HCT116 (cell line): ENCODE data around the gene WNT1. TPM values are rescaled to one million over a fixed set of nuclear protein-coding genes. Genes with fewer than 3 reads are reported as not detected.

Experiments used
- ATAC-seq: fragments of 200-7000 bp; cut with Tn5 transposase; 2 replicates; pipeline ENCODE4 v1.9.1; 2020; ENCODE audit warnings: mild to moderate bottlenecking, moderate library complexity
- BruUV-seq: library from RNA; stranded (reverse); fragments of 400-500 nt; replicated peaks from 2 replicates; lab custom pipeline; 2021; lab: Mats Ljungman, UMichigan
- CTCF ChIA-PET: fragments of 300-600 bp; sonication (Branson Sonifier 250); formaldehyde crosslinking; loops from one replicate; lab custom pipeline; 2021; ENCODE audit warnings: antibody characterized with exemption; lab: Charles Lee
- POLR2A ChIA-PET: fragments of 300-600, 350-600 bp; sonication (Branson Sonifier 250); formaldehyde crosslinking; loops from one replicate; lab custom pipeline; 2021; ENCODE audit warnings: antibody characterized with exemption; lab: Charles Lee
- RAD21 ChIA-PET, 2 experiments: fragments of 300-600 bp; sonication (Branson Sonifier 250); formaldehyde crosslinking; loops; one replicate each; lab custom pipeline; 2023; ENCODE audit warnings: low total read pairs in 2 of 2; ENCODE audit not compliant: uncharacterized antibody in 2 of 2, unreplicated experiment in 2 of 2, low non-redundant PET in 1 of 2; lab: Charles Lee
- DNase-seq: peaks from one replicate; pipeline ENCODE4 v3.0.0-alpha.2; 2010; ENCODE audit warnings: low read depth, low spot score
- H2AFZ ChIP-seq: fragments of 200-600 bp; shearing (Covaris generic), sonication (generic); 2 replicates; pipeline ENCODE4 v1.6.1; 2017; ENCODE audit warnings: low read depth, mixed run types, mixed read lengths, antibody characterized with exemption, low read length; ENCODE audit not compliant: poor library complexity, severe bottlenecking
- H3K27ac ChIP-seq: 2 replicates; pipeline ENCODE4 v1.5.1; 2012; ENCODE audit warnings: low read depth, low read length
- H3K27me3 ChIP-seq: fragments of 200-600 bp; sonication (generic); 2 replicates; pipeline ENCODE4 v1.6.1; 2016; ENCODE audit warnings: mixed run types, low read length, mixed read lengths; ENCODE audit not compliant: insufficient read depth
- H3K36me3 ChIP-seq, 2 experiments: fragments of 200-500 bp in 1 of 2; fragments of 200-600 bp in 1 of 2; sonication (Bioruptor generic) in 1 of 2; sonication (generic) in 1 of 2; 2 replicates each; pipeline versions ENCODE4 v1.5.1 to v1.6.1; 2014 to 2016; ENCODE audit warnings: low read length in 2 of 2, inconsistent platforms in 1 of 2, mixed read lengths in 1 of 2, mixed run types in 1 of 2; ENCODE audit not compliant: insufficient read depth in 2 of 2, control insufficient read depth in 1 of 2
- H3K4me1 ChIP-seq, 2 experiments: fragments of 200-600 bp in 1 of 2; sonication (generic) in 1 of 2; 2 replicates each; pipeline versions ENCODE4 v1.5.1 to v1.6.1; 2012 to 2017; ENCODE audit warnings: low read length in 2 of 2, inconsistent platforms in 1 of 2, mild to moderate bottlenecking in 1 of 2, mixed read lengths in 1 of 2, mixed run types in 1 of 2, moderate library complexity in 1 of 2; ENCODE audit not compliant: insufficient read depth in 2 of 2, control insufficient read depth in 1 of 2
- H3K4me2 ChIP-seq: fragments of 200-600 bp; sonication (generic); 2 replicates; pipeline ENCODE4 v1.6.1; 2017; ENCODE audit warnings: mixed run types, low read length, mixed read lengths
- H3K4me3 ChIP-seq, 2 experiments: fragments of 200-600 bp in 1 of 2; sonication (generic) in 1 of 2; replicated peaks in 1 of 2; 2 replicates each; pipeline ENCODE4 v1.5.1; 2011 to 2016; ENCODE audit warnings: low read length in 2 of 2, control low read depth in 1 of 2, low read depth in 1 of 2, mild to moderate bottlenecking in 1 of 2, mixed read lengths in 1 of 2, mixed run types in 1 of 2
- H3K79me2 ChIP-seq: fragments of 200-600 bp; sonication (generic); 2 replicates; pipeline ENCODE4 v1.6.1; 2017; ENCODE audit warnings: mild to moderate bottlenecking, mixed run types, low read length, moderate library complexity, mixed read lengths; ENCODE audit not compliant: insufficient read depth
- H3K9ac ChIP-seq: fragments of 200-600 bp; sonication (generic); 2 replicates; pipeline ENCODE4 v1.6.1; 2016; ENCODE audit warnings: low read length, mixed read lengths
- H3K9me2 ChIP-seq: fragments of 200-600 bp; sonication (generic), shearing (Covaris generic); 2 replicates; pipeline ENCODE4 v1.6.1; 2017; ENCODE audit warnings: mixed run types, mild to moderate bottlenecking, moderate library complexity; ENCODE audit not compliant: insufficient read depth
- H3K9me3 ChIP-seq, 2 experiments: fragments of 200-500 bp in 1 of 2; fragments of 200-600 bp in 1 of 2; sonication (Bioruptor generic) in 1 of 2; sonication (generic) in 1 of 2; 2 replicates each; pipeline ENCODE4 v1.6.1; 2014 to 2017; ENCODE audit warnings: low read length in 2 of 2, mixed read lengths in 2 of 2, inconsistent platforms in 1 of 2, low read depth in 1 of 2, mild to moderate bottlenecking in 1 of 2, mixed run types in 1 of 2, moderate library complexity in 1 of 2; ENCODE audit not compliant: control insufficient read depth in 1 of 2, insufficient read depth in 1 of 2
- H4K20me1 ChIP-seq: fragments of 200-600 bp; sonication (generic), shearing (Covaris generic); 2 replicates; pipeline ENCODE4 v1.6.1; 2017; ENCODE audit warnings: mixed run types, mild to moderate bottlenecking, moderate library complexity; ENCODE audit not compliant: insufficient read depth
- EGR1 ChIP-seq: IDR thresholded peaks from 2 replicates; pipeline ENCODE4 v1.6.1; 2012; ENCODE audit warnings: low read depth
- ELF1 ChIP-seq: IDR thresholded peaks from 2 replicates; pipeline ENCODE4 v1.6.1; 2012; ENCODE audit warnings: low read depth, borderline replicate concordance
- EZH2 ChIP-seq: fragments of 200-600 bp; sonication (generic); IDR thresholded peaks from 2 replicates; pipeline ENCODE4 v1.6.1; 2017; ENCODE audit warnings: antibody characterized with exemption, mixed run types
- EZH2phosphoT487 ChIP-seq: fragments of 200-600 bp; IDR thresholded peaks from 2 replicates; pipeline ENCODE4 v1.6.1; 2018; ENCODE audit warnings: antibody characterized with exemption, borderline replicate concordance
- JUND ChIP-seq: IDR thresholded peaks from 2 replicates; pipeline ENCODE4 v1.6.1; 2012
- POLR2A ChIP-seq: IDR thresholded peaks from 2 replicates; pipeline ENCODE4 v1.7.0; 2011; ENCODE audit warnings: borderline replicate concordance; ENCODE audit not compliant: insufficient read depth, insufficient read length; ENCODE audit errors: extremely low read depth
- POLR2AphosphoS5 ChIP-seq: IDR thresholded peaks from 2 replicates; pipeline ENCODE4 v1.6.1; 2011; ENCODE audit warnings: mild to moderate bottlenecking, low read depth, low read length, moderate library complexity
- SP1 ChIP-seq: IDR thresholded peaks from 2 replicates; pipeline ENCODE4 v1.6.1; 2012; ENCODE audit warnings: low read depth
- SRF ChIP-seq: IDR thresholded peaks from 2 replicates; pipeline ENCODE4 v1.6.1; 2012; ENCODE audit warnings: low read depth
- TCF7L2 ChIP-seq: IDR thresholded peaks from 2 replicates; pipeline ENCODE4 v1.7.0; 2011; ENCODE audit warnings: borderline replicate concordance, inconsistent platforms; ENCODE audit not compliant: insufficient read depth, insufficient read length; ENCODE audit errors: extremely low read depth
- YY1 ChIP-seq: IDR thresholded peaks from 2 replicates; pipeline ENCODE4 v1.6.1; 2011; ENCODE audit warnings: low read length, low read depth, moderate library complexity, mild to moderate bottlenecking; ENCODE audit not compliant: insufficient replicate concordance; ENCODE audit errors: extremely low read depth
- ZNF274 ChIP-seq: fragments of 200-500 bp; sonication (Bioruptor generic); IDR thresholded peaks from 2 replicates; pipeline ENCODE4 v1.6.1; 2014; ENCODE audit warnings: mild to moderate bottlenecking, low read depth, low read length, inconsistent platforms
- intact Hi-C: fragments of 100-400 bp; cut with micrococcal nuclease; formaldehyde crosslinking; loops from 2 replicates; pipeline ENCODE4 v1.10.0; 2022
- total RNA-seq: library from RNA; stranded (reverse); gene quantifications from one replicate; pipeline ENCODE4 v1.2.1, GENCODE V29; 2021; ENCODE audit not compliant: unreplicated experiment
- TF ChIP-seq, protein P1 (sequence below): IDR thresholded peaks from 2 replicates; pipeline ENCODE4 v1.6.1; 2012
- TF ChIP-seq, protein P2 (sequence below), 3 experiments: fragments of 200-600 bp in 1 of 3; sonication (generic) in 1 of 3; IDR thresholded peaks in 2 of 3; conservative IDR thresholded peaks in 1 of 3; 2 replicates each; pipeline ENCODE4 v1.5.1; 2012 to 2017; ENCODE audit warnings: low read depth in 2 of 3, low read length in 2 of 3, antibody characterized with exemption in 1 of 3, borderline replicate concordance in 1 of 3, control low read depth in 1 of 3, mild to moderate bottlenecking in 1 of 3, mixed read lengths in 1 of 3, mixed run types in 1 of 3, moderate library complexity in 1 of 3; ENCODE audit not compliant: insufficient read depth in 1 of 3
- TF ChIP-seq, protein P3 (sequence below): IDR thresholded peaks from 2 replicates; pipeline ENCODE4 v1.6.1; 2012
- TF ChIP-seq, protein P4 (sequence below): IDR thresholded peaks from 2 replicates; pipeline ENCODE4 v1.6.1; 2012; ENCODE audit warnings: low read depth

WNT1 gene
- total RNA-seq, 1 experiment from 2014 or later = not detected

DNA sequence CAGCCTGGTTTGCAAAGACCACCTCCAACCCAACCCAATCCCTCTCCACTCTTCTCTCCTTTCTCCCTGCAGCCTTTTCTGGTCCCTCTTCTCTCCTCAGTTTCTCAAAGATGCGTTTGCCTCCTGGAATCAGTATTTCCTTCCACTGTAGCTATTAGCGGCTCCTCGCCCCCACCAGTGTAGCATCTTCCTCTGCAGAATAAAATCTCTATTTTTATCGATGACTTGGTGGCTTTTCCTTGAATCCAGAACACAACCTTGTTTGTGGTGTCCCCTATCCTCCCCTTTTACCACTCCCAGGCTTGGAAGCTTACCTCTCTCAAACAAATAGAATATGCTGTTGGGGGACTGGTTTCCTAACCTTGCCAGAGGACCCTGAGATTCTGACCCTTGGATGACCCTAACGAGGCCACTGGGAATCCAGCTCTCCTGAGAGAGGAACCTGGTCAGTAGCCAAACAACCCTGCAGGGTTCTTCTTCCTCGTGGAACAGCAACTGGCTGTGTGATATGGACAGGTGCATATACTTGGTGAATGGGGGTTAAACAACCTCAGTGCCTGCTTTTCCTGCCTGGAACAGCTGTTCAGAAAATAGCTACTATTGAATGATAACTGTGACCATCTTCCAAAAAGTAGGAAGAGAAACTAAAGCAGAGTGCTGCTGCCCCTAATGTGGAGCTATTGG lies 4.4 kb downstream of the WNT1 start:
- Histone ChIP-seq H3K79me2 (no peaks in the 10 kb centered on the region), H3K4me2 (no peak overlapping the region), H3K27me3 (peaks cover 8% of the 10 kb centered on the region; the same call in 1 of the 2 replicates), H3K27ac (no peak overlapping the region), H3K4me3 (no peak overlapping the region), H2AFZ (no peak overlapping the region), H3K36me3 (no peaks in the 10 kb centered on the region), H3K9me2 (no peaks in the 10 kb centered on the region), H4K20me1 (no peaks in the 10 kb centered on the region), H3K4me1 (peaks cover 2 to 13% of the 10 kb centered on the region in 2 experiments), H3K9ac (no peak overlapping the region), H3K9me3 (no peaks in the 10 kb centered on the region)
- BruUV-seq = no TSS peak
- TF ChIP-seq, protein P1, sequence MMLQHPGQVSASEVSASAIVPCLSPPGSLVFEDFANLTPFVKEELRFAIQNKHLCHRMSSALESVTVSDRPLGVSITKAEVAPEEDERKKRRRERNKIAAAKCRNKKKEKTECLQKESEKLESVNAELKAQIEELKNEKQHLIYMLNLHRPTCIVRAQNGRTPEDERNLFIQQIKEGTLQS = no peak
- TF ChIP-seq SRF = no peak
- TF ChIP-seq EZH2phosphoT487 = no peak
- TF ChIP-seq YY1 = no peak
- TF ChIP-seq EGR1 = no peak
- no peak for TF ChIP-seq JUND
- TF ChIP-seq EZH2 = no peak
- TF ChIP-seq, protein P2, sequence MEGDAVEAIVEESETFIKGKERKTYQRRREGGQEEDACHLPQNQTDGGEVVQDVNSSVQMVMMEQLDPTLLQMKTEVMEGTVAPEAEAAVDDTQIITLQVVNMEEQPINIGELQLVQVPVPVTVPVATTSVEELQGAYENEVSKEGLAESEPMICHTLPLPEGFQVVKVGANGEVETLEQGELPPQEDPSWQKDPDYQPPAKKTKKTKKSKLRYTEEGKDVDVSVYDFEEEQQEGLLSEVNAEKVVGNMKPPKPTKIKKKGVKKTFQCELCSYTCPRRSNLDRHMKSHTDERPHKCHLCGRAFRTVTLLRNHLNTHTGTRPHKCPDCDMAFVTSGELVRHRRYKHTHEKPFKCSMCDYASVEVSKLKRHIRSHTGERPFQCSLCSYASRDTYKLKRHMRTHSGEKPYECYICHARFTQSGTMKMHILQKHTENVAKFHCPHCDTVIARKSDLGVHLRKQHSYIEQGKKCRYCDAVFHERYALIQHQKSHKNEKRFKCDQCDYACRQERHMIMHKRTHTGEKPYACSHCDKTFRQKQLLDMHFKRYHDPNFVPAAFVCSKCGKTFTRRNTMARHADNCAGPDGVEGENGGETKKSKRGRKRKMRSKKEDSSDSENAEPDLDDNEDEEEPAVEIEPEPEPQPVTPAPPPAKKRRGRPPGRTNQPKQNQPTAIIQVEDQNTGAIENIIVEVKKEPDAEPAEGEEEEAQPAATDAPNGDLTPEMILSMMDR (IDR thresholded peaks at IDR 0.05 in 2 of 3, conservative IDR thresholded peaks at IDR 0.05 in 1 of 3; ENCODE audit: borderline replicate concordance in 1 of 3, insufficient read depth in 1 of 3, low read depth in 2 of 3, low read length in 2 of 3) = no peak
- TF ChIP-seq SP1 = no peak
- no peak for TF ChIP-seq ELF1
- no peak for TF ChIP-seq POLR2AphosphoS5
- TF ChIP-seq POLR2A = no peak
- TF ChIP-seq, protein P3, sequence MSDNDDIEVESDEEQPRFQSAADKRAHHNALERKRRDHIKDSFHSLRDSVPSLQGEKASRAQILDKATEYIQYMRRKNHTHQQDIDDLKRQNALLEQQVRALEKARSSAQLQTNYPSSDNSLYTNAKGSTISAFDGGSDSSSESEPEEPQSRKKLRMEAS = no peak
- TF ChIP-seq TCF7L2 = no peak
- TF ChIP-seq ZNF274 = no peak
- TF ChIP-seq, protein P4, sequence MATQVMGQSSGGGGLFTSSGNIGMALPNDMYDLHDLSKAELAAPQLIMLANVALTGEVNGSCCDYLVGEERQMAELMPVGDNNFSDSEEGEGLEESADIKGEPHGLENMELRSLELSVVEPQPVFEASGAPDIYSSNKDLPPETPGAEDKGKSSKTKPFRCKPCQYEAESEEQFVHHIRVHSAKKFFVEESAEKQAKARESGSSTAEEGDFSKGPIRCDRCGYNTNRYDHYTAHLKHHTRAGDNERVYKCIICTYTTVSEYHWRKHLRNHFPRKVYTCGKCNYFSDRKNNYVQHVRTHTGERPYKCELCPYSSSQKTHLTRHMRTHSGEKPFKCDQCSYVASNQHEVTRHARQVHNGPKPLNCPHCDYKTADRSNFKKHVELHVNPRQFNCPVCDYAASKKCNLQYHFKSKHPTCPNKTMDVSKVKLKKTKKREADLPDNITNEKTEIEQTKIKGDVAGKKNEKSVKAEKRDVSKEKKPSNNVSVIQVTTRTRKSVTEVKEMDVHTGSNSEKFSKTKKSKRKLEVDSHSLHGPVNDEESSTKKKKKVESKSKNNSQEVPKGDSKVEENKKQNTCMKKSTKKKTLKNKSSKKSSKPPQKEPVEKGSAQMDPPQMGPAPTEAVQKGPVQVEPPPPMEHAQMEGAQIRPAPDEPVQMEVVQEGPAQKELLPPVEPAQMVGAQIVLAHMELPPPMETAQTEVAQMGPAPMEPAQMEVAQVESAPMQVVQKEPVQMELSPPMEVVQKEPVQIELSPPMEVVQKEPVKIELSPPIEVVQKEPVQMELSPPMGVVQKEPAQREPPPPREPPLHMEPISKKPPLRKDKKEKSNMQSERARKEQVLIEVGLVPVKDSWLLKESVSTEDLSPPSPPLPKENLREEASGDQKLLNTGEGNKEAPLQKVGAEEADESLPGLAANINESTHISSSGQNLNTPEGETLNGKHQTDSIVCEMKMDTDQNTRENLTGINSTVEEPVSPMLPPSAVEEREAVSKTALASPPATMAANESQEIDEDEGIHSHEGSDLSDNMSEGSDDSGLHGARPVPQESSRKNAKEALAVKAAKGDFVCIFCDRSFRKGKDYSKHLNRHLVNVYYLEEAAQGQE = no peak
- intact Hi-C loops = no loop called here
- ATAC-seq = no peak
- ChIA-PET RAD21 (no interaction called here), POLR2A (no interaction called here), CTCF (interaction anchor here (1.4 kb wide), 2 partner anchors 9 to 129 kb away, joined by 3 to 5 read pairs; no protein-coding TSS in a partner anchor)
- no peak for DNase-seq
